Ovary (tissue), 3 donors: ENCODE data around the gene ASXL2.

ENCODE experiments used
- CTCF ChIP-seq, 3 donors: fragments of 450-650 bp in 2 of 3; fragments of 200-600 bp in 1 of 3; IDR thresholded peaks; one replicate each; pipeline versions ENCODE4 v1.5.1 to v1.8.0; 2016 to 2022; ENCODE audit warnings: antibody characterized with exemption in 3 of 3, mild to moderate bottlenecking in 1 of 3
- EP300 ChIP-seq: sonication (generic); formaldehyde crosslinking; IDR thresholded peaks from one replicate; pipeline ENCODE4 v1.6.1; 2017; ENCODE audit warnings: antibody characterized with exemption
- donor health status: DM: no; HTN: no; CAD: no.

DNA sequence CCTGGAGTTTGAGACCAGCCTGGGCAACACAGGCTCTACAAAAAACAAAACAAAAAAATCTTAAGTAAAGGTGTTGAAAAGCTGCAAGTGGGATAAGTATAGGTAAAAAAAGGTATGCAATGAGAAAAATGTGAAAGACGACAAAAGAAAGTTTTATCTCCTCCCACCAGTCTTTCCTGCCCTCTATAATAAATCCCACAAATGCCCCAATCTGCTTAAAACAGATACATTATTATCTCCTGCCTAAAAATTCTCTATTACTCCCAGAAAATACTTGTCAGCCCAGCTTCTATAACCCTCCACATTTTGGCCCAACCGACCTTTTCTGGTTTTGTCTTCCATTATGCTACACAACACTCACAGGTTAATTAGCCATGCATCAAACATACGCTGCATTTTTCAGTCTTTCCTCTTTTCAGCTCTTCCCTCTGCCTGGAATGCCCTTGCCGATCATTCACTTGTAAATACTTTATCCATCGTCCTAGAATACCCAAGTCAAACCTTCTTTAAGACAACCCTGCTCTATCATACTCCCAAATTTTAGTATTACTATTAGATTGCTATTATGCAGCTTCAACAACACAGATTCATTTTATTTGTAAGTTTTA lies 10.8 kb downstream of the ASXL2 start:
- TF ChIP-seq CTCF (IDR thresholded peaks at IDR 0.05) (no peak), EP300 (no peak)
